Trophoblast cell (in vitro differentiated cells and primary cell): Measurements from ENCODE around the gene SLC4A2.
A peak's percentile ranks its signal among the peaks of the same experiment; 100 is the strongest.

Experiments
- DNase-seq, 2 donors: peaks; one replicate each; pipeline ENCODE4 v3.0.0-alpha.2; 2016
- H2AFZ ChIP-seq: 2 replicates; pipeline ENCODE4 v1.6.1; 2013; ENCODE audit warnings: low read length, moderate library complexity, mild to moderate bottlenecking; ENCODE audit not compliant: insufficient read depth, poor library complexity
- H2AK5ac ChIP-seq: 2 replicates; pipeline ENCODE4 v1.6.1; 2013; ENCODE audit warnings: mild to moderate bottlenecking, low read length
- H2BK120ac ChIP-seq: 2 replicates; pipeline ENCODE4 v1.6.1; 2013; ENCODE audit warnings: low read length, mild to moderate bottlenecking, moderate library complexity; ENCODE audit not compliant: insufficient read depth, poor library complexity
- H2BK12ac ChIP-seq: 2 replicates; pipeline ENCODE4 v1.6.1; 2013; ENCODE audit warnings: mild to moderate bottlenecking, low read length, moderate library complexity
- H2BK5ac ChIP-seq: 2 replicates; pipeline ENCODE4 v1.6.1; 2013; ENCODE audit warnings: low read length, low read depth, moderate library complexity, mild to moderate bottlenecking; ENCODE audit not compliant: poor library complexity
- H3K14ac ChIP-seq: 2 replicates; pipeline ENCODE4 v1.6.1; 2013; ENCODE audit warnings: mild to moderate bottlenecking, low read length
- H3K18ac ChIP-seq: 2 replicates; pipeline ENCODE4 v1.6.1; 2013; ENCODE audit warnings: mild to moderate bottlenecking, low read length
- H3K23ac ChIP-seq: 2 replicates; pipeline ENCODE4 v1.6.1; 2013; ENCODE audit warnings: low read length
- H3K27ac ChIP-seq: 2 replicates; pipeline ENCODE4 v1.5.1; 2013; ENCODE audit warnings: low read depth, mild to moderate bottlenecking, inconsistent platforms, low read length, moderate library complexity
- H3K27me3 ChIP-seq: 2 replicates; pipeline ENCODE4 v1.6.1; 2013; ENCODE audit warnings: inconsistent platforms, mild to moderate bottlenecking, low read length, moderate library complexity; ENCODE audit not compliant: insufficient read depth
- H3K36me3 ChIP-seq, 2 experiments: 1 replicate in 1 of 2; 2 replicates in 1 of 2; pipeline ENCODE4 v1.6.1; 2013; ENCODE audit warnings: low read length in 2 of 2, mild to moderate bottlenecking in 2 of 2, moderate library complexity in 1 of 2; ENCODE audit not compliant: insufficient read depth in 2 of 2, control insufficient read depth in 1 of 2
- H3K4ac ChIP-seq: 2 replicates; pipeline ENCODE4 v1.6.1; 2013; ENCODE audit warnings: low read depth, mild to moderate bottlenecking, low read length, moderate library complexity
- H3K4me1 ChIP-seq, 2 experiments: 1 replicate in 1 of 2; 2 replicates in 1 of 2; pipeline ENCODE4 v1.6.1; 2013; ENCODE audit warnings: low read length in 2 of 2, mild to moderate bottlenecking in 2 of 2, moderate library complexity in 1 of 2; ENCODE audit not compliant: insufficient read depth in 2 of 2, control insufficient read depth in 1 of 2
- H3K4me2 ChIP-seq: 2 replicates; pipeline ENCODE4 v1.6.1; 2013; ENCODE audit warnings: inconsistent platforms, mild to moderate bottlenecking, low read length, moderate library complexity
- H3K4me3 ChIP-seq: 2 replicates; pipeline ENCODE4 v1.5.1; 2013; ENCODE audit warnings: mild to moderate bottlenecking, low read depth, low read length, inconsistent platforms
- H3K79me1 ChIP-seq: one replicate; pipeline ENCODE4 v1.6.1; 2013; ENCODE audit warnings: low read length
- H3K79me2 ChIP-seq: 2 replicates; pipeline ENCODE4 v1.6.1; 2013; ENCODE audit warnings: low read length, mild to moderate bottlenecking; ENCODE audit not compliant: control insufficient read depth, insufficient read depth, poor library complexity
- H3K9ac ChIP-seq: 2 replicates; pipeline ENCODE4 v1.6.1; 2013; ENCODE audit warnings: mild to moderate bottlenecking, low read length
- H3K9me3 ChIP-seq: 2 replicates; pipeline ENCODE4 v1.6.1; 2013; ENCODE audit warnings: low read depth, mild to moderate bottlenecking, control low read depth, inconsistent platforms, low read length; ENCODE audit not compliant: insufficient read depth
- H4K12ac ChIP-seq: 2 replicates; pipeline ENCODE4 v1.6.1; 2013; ENCODE audit warnings: low read depth, mild to moderate bottlenecking, low read length, moderate library complexity
- H4K8ac ChIP-seq: 2 replicates; pipeline ENCODE4 v1.6.1; 2013; ENCODE audit warnings: low read depth, mild to moderate bottlenecking, low read length, moderate library complexity
- H4K91ac ChIP-seq: one replicate; pipeline ENCODE4 v1.6.1; 2013; ENCODE audit warnings: low read depth, mild to moderate bottlenecking, low read length, moderate library complexity
- WGBS: extraction: QIAGEN DNeasy Blood & Tissue Kit; methylation state at CpG from one replicate; pipeline ENCODE4 v1.1.7; 2013; ENCODE audit warnings: missing lambda C conversion rate; ENCODE audit not compliant: insufficient read length, insufficient coverage; ENCODE audit errors: extremely low coverage; 5-methylcytosine and 5-hydroxymethylcytosine counted together

SLC4A2 gene

DNA sequence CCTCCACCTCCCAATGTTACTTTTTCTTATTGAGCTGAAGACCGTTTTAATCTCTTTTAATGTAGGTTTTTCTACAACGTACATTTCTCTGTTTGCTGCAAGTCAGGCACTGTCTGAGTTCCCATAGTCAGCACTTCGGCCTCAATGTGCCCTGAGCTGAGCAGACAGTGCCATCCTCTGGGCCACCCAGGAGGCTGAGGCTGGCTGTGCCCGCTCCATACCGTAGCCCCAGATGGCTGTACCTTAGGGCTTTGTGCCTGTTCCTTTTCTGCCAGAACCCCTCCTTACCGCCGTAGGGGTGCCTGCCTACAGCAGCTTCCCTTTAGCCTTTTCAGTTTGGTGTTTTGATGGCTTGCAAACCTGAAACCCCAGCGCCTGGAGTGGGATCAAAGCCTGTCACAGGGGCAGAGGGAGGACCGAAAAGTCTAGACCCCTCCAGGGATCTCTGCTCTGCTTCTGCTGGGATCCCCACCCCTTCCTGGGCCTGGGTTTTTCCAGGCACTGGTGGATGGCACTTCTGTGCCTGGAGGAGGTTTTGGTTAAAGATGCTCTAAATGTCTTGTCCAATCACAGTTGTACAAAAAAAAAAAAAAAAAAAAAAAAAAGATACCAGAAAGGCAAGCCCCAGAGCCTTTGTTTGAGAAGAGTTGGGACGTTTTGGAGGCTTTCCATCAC is 35.9 kb downstream of the SLC4A2 start:
- Histone ChIP-seq H3K27ac (no peak overlapping the region), H3K9me3 (no peaks in the 10 kb centered on the region), H4K91ac (no peak overlapping the region), H3K18ac (no peak overlapping the region), H2BK120ac (no peak overlapping the region), H2AFZ (no peak overlapping the region), H3K36me3 (peaks cover 5 to 12% of the 10 kb centered on the region in 2 experiments), H3K4ac (peak overlapping the region; percentile 8), H3K79me2 (peaks cover 8% of the 10 kb centered on the region), H3K23ac (no peak overlapping the region), H2BK5ac (no peak overlapping the region), H3K4me1 (peaks cover 8 to 11% of the 10 kb centered on the region in 2 experiments), H3K27me3 (no peaks in the 10 kb centered on the region), H3K9ac (no peak overlapping the region), H4K8ac (no peak overlapping the region), H3K14ac (no peak overlapping the region), H2BK12ac (no peak overlapping the region), H4K12ac (no peak overlapping the region), H3K79me1 (no peaks in the 10 kb centered on the region), H3K4me2 (no peak overlapping the region), H3K4me3 (no peak overlapping the region), H2AK5ac (no peak overlapping the region)
- WGBS, result no CpG with 5 or more reads among the region's 10 CpGs
- DNase-seq, result no peak

DNA sequence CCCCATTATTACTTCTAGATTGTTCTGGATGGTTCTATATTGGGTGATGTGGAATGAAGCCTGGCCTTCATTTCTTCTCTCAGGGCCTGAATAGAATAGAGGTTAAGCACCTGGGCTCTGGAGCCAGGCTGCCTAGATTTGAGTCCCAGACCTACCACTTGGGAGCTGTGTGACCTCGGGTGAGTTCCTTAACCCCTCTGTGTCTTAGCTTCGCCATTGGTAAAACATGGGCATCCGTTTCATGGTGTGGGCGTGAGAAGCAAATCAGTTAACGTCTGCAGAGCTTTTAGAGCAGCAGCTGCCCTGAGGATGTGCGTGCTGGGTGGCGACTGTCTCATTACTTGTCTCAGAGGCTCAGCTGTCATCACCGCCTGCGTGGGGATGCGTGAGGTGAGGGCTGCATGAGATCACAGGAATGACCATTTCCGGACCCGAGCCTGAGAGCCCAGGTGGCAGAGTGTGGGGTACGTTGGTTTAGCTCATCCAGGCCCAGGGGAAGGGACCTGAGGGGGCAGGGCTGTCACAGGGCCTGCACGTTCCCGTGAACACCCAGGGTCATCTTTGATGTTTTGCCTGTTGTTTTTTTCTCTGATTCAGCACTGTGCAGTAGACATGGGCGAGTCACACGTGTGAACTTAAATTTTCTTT is 36.6 kb downstream of the SLC4A2 start:
- Histone ChIP-seq H2BK120ac (no peak overlapping the region), H4K12ac (no peak overlapping the region), H2AFZ (no peak overlapping the region), H2AK5ac (no peak overlapping the region), H4K91ac (no peak overlapping the region), H3K27ac (no peak overlapping the region), H3K4me1 (peaks cover 5 to 7% of the 10 kb centered on the region in 2 experiments), H3K9me3 (no peaks in the 10 kb centered on the region), H3K9ac (no peak overlapping the region), H3K4ac (peak overlapping the region; percentile 37), H2BK12ac (no peak overlapping the region), H3K14ac (no peak overlapping the region), H3K79me1 (no peaks in the 10 kb centered on the region), H3K4me3 (no peak overlapping the region), H3K23ac (no peak overlapping the region), H3K79me2 (peaks cover 10% of the 10 kb centered on the region), H3K27me3 (no peaks in the 10 kb centered on the region), H2BK5ac (no peak overlapping the region), H3K36me3 (peaks cover 7 to 12% of the 10 kb centered on the region in 2 experiments), H3K18ac (no peak overlapping the region), H3K4me2 (no peak overlapping the region), H4K8ac (no peak overlapping the region)
- no peak for DNase-seq
- no CpG with 5 or more reads among the region's 17 CpGs for WGBS

DNA sequence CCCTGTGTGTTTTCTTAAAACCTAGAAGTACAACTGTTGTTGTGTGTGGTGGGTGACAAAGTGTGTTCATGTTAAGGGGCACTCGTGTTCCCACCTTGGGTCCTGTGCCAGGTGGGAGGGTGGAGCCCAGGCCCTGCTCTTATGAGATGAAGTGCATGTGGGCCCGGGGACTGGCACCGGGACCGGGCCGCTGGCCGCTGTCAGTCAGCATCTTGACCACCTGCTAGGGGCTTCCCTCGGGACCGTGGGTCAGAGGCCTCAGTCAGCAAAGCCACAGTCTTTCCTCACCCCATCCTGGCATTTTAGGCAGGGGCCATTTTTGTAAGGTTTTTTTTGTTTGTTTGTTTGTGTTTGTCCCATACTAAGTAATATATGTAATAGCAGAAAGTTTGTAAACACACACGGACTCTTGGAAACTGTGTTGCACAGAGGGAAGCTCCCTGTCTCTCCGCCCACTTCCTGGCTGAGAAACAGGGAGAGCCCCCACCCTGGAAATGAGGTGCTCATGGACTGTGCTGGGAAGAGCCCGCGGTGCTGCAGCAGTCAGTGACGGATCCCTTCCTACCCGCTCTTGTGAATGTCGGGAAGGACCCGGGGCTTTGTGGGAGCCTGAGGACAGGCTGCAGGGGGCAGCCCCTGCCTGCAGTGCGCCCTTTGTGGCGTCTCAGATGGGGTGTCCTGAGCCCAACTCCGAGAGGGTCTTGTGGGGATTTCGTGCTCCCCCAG is 40.3 kb downstream of the SLC4A2 start:
- Histone ChIP-seq H3K27me3 (no peaks in the 10 kb centered on the region), H2AK5ac (no peak overlapping the region), H2BK12ac (no peak overlapping the region), H4K91ac (no peak overlapping the region), H4K8ac (no peak overlapping the region), H3K18ac (no peak overlapping the region), H3K36me3 (peaks cover 7 to 8% of the 10 kb centered on the region in 2 experiments), H3K14ac (no peak overlapping the region), H3K4me2 (no peak overlapping the region), H3K9me3 (no peaks in the 10 kb centered on the region), H2BK5ac (no peak overlapping the region), H4K12ac (no peak overlapping the region), H2BK120ac (no peak overlapping the region), H2AFZ (no peak overlapping the region), H3K79me2 (peaks cover 7% of the 10 kb centered on the region), H3K4ac (no peak overlapping the region), H3K23ac (no peak overlapping the region), H3K79me1 (no peaks in the 10 kb centered on the region), H3K9ac (no peak overlapping the region), H3K4me1 (no peaks in the 10 kb centered on the region), H3K27ac (no peak overlapping the region), H3K4me3 (no peak overlapping the region)
- no CpG with 5 or more reads among the region's 20 CpGs for WGBS
- no peak for DNase-seq

DNA sequence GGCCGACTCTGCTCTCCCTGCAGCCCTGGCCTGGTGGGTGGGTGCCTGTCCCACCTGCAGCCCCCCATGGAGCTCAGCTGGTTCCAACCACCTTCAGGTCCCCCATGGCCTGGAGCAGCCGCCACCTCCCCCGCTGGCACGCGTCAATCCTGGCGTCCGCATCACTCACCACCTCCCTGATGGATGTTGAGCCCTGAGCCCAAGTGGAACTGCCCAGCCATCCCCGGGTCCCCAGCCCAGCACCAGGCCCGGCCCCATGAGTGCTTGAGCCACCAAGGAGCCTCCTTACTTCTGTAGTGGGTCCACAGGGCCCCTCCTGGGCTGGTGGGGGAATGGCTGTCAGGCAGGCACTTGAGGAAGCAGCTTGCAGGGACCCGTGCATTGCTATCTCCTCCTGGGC is 41.5 kb downstream of the SLC4A2 start:
- no peak overlapping the region for H4K12ac ChIP-seq

More for the DNA sequence above, 41.5 kb downstream of the SLC4A2 start:
- H3K36me3 ChIP-seq, result peaks cover 9 to 10% of the 10 kb centered on the region in 2 experiments
- H2AFZ ChIP-seq, result no peak overlapping the region
- no CpG with 5 or more reads among the region's 10 CpGs for WGBS
- H3K79me2 ChIP-seq, result peaks cover 7% of the 10 kb centered on the region
- no peak overlapping the region for H4K8ac ChIP-seq
- no peak overlapping the region for H3K14ac ChIP-seq
- H3K79me1 ChIP-seq, result no peaks in the 10 kb centered on the region
- H3K23ac ChIP-seq, result no peak overlapping the region
- DNase-seq, result no peak
- no peaks in the 10 kb centered on the region for H3K9me3 ChIP-seq
- peak overlapping the region; percentile 15 for H3K4ac ChIP-seq
- H3K4me3 ChIP-seq, result no peak overlapping the region
- H3K18ac ChIP-seq, result no peak overlapping the region
- H2AK5ac ChIP-seq, result no peak overlapping the region
- no peak overlapping the region for H3K27ac ChIP-seq
- no peaks in the 10 kb centered on the region for H3K4me1 ChIP-seq
- no peak overlapping the region for H2BK120ac ChIP-seq
- H3K4me2 ChIP-seq, result no peak overlapping the region
- no peak overlapping the region for H2BK12ac ChIP-seq
- H4K91ac ChIP-seq, result no peak overlapping the region
- no peaks in the 10 kb centered on the region for H3K27me3 ChIP-seq
- H2BK5ac ChIP-seq, result no peak overlapping the region
- H3K9ac ChIP-seq, result no peak overlapping the region
